Measurements from ENCODE around the gene INSYN2A. TPM values are rescaled to one million over a fixed set of nuclear protein-coding genes. Genes with fewer than 3 reads are reported as not detected.

Gene INSYN2A, protein sequence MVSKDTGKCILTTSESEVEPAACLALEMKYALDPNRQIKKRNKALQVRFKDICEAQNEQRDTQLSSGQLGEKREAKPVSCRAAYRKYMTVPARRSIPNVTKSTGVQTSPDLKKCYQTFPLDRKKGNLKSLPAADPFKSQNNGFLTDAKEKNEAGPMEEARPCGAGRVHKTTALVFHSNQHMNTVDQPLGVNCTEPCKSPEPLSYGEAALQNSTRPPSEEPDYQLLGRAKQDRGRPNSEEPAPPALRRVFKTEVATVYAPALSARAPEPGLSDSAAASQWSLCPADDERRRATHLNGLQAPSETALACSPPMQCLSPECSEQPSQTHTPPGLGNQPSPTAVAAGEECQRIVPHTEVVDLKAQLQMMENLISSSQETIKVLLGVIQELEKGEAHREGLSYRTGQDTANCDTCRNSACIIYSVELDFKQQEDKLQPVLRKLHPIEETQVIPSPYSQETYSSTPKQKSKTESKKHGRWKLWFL
- total RNA-seq (2014; rRNA removed; shearing (Covaris generic)): not detected in 2 replicates
- not detected in 2 replicates for polyA plus RNA-seq (2015; cell fraction: cytosol; rRNA removed)
- polyA plus RNA-seq (2015; cell fraction: nucleus; rRNA removed): not detected in 2 replicates

DNA sequence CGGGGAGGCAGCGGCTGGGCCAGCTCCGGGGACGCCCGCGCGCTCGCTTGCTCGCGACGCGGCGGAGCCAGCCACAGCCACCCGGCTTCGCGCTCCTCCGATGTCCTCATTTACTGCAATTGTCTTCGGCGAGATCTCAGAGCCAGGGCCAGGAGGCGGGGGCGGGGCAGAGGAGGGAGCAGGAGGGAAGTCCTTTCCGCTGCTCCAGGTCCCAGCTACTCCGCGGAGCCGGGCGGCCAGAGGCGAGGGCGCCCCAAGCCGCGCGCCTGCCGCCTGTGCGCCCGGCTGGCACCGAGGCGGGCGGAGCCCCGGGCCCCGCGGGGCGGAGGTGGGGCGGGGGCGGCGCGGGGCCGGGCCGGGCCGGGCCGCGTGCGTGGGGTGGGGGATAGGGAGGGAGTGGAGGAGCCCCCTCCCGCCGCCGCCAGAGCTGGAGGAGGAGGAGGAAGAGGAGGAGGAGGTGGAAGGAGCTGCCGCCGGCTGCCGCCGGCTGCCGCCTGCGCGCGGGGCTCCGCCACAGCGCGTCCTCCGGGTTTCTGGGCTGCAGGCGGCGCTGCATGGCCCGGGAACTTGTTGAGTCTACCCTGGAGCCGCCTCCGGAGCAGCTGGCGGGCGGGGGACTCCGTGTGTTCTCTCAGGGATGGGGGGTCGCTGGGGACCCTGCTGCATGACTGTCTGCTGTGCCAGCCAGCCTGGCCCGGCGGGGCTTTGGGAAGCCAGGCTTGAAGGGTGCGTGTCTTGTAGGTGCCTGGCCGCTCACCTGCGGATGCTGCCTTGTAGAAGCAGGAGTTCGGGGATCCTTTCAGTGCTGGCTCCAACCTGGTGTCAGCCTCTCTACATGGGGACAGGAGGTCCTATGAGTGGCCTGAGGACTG, at the start of gene INSYN2A:
INSYN2A (minus strand) TSS at position 310 of the 872 bp plus-strand sequence. CDS start 20,196 bp downstream, outside the sequence.
- in situ Hi-C loops (cut with HindIII; ENCODE audit: low pct_unique_long_range_greater_than_20kb, low sequenced_read_pairs): no loop called here

GRCh38 chr10:127245456-127245855, 49.1 kb upstream of the INSYN2A start:
- in situ Hi-C loops (cut with HindIII; ENCODE audit: low pct_unique_long_range_greater_than_20kb, low sequenced_read_pairs): no loop called here
- DNase-seq (ENCODE audit: low read depth, low spot score): no peak

More for the DNA sequence above, at the start of gene INSYN2A:
- DNase-seq (ENCODE audit: low read depth, low spot score): no peak

DNA sequence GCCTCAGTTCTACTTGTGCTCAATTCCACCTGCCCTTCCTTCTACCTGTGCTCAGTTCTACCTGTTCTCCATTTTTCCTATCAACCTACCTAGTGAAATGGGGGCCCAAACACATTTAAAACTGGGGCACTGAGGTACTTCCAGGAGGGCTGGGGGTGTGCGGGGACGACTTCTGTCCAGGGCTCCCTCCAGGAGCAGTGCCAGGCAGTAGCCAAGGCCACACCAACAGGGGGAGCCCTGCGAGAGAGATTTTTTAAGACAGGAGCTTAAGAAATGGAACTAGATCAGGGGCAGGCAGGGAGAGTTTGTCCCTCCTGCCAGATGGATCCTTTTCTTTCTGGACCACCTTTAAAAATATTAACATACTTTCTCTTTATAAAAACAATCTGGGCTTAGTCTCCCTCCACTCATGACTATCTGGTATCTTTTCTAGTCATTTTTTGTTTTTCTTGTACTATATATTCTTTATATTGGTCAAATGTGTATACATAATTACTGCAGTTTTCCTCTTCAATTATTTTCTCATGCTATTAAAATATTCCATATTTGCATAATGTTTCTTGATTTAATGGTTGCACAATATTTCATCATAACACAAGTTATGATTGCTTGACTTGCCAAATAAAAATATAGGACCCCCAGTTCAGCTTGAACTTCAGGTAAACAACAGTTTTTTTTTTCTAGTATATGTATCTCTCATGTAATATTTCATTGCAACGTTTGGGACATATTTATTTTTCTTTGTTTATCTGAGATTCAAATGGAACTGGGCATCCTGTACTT, 47.3 kb upstream of the INSYN2A start:
- DNase-seq (ENCODE audit: low read depth, low spot score): peak; percentile 67
- in situ Hi-C loops (cut with HindIII; ENCODE audit: low pct_unique_long_range_greater_than_20kb, low sequenced_read_pairs): no loop called here

DNA sequence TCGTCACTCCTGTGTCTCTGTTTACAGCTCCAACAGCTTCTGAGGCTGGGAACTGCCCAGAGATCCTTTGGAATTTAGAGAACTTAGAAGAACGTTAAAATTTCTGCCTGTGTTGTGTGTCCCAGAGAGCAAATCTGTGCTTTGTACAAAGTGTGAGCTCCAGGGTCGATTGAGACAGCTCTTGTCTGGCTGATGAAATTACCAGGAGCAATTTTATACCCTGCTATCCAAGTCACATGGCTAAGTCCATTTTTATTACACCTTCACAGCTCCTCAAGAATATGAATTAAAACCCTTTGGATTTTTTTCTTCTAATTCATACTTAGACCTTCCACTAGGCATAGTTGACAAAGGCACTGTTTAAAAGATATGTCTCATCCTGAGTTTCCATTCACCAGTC, 46.5 kb upstream of the INSYN2A start:
- in situ Hi-C loops (cut with HindIII; ENCODE audit: low pct_unique_long_range_greater_than_20kb, low sequenced_read_pairs): no loop called here
- no peak for DNase-seq (ENCODE audit: low read depth, low spot score)

GRCh38 chr10:127236266-127236665, 39.9 kb upstream of the INSYN2A start:
- in situ Hi-C loops (cut with HindIII; ENCODE audit: low pct_unique_long_range_greater_than_20kb, low sequenced_read_pairs): no loop called here
- no peak for DNase-seq (ENCODE audit: low read depth, low spot score)

DNA sequence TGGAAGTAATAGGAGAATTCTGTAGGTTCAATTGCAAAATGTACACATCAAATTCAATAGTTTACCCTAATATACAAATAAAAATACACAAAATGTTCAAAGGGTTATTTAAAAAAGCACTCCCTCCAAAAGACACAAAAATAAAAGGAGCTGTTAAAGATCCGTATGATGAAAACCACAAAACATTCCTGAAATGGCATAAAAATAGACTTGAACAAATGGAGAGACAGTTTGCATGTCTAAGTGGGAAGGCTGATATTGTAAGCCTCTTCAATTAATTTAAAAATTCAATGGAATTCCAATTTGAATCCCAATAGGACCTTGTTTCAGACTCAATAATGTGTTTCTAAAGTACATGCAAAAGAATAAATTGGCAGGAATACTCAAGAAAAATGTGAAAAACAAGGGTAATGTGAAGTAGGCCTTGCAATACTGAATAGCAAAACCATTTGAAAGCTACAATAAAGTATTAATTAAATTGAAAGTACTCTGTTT, 38.0 kb upstream of the INSYN2A start:
- DNase-seq (ENCODE audit: low read depth, low spot score): no peak
- in situ Hi-C loops (cut with HindIII; ENCODE audit: low pct_unique_long_range_greater_than_20kb, low sequenced_read_pairs): no loop called here

GRCh38 chr10:127228195-127228787, 31.9 kb upstream of the INSYN2A start:
- in situ Hi-C loops (cut with HindIII; ENCODE audit: low pct_unique_long_range_greater_than_20kb, low sequenced_read_pairs): no loop called here
- no peak for DNase-seq (ENCODE audit: low read depth, low spot score)

DNA sequence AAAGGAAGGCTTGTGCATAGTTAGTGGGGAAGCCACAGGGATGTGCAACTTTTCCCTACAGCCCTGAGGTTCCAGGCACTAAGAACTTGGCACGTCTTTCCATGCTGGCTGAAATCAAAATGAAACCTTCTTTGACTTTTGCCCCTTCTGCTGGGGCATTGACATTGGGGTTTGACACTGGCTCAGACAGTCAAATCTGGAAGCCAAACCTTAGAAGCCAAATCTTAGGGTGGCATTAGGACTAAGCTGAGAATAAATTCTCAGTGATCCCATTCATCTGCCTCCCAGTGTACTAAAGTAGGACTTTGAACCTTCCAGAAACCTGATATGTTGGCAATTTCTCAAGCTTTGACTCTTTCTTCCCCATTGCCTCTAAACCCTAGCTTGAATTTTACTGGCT, 31.3 kb upstream of the INSYN2A start:
- in situ Hi-C loops (cut with HindIII; ENCODE audit: low pct_unique_long_range_greater_than_20kb, low sequenced_read_pairs): no loop called here
- DNase-seq (ENCODE audit: low read depth, low spot score): no peak

DNA sequence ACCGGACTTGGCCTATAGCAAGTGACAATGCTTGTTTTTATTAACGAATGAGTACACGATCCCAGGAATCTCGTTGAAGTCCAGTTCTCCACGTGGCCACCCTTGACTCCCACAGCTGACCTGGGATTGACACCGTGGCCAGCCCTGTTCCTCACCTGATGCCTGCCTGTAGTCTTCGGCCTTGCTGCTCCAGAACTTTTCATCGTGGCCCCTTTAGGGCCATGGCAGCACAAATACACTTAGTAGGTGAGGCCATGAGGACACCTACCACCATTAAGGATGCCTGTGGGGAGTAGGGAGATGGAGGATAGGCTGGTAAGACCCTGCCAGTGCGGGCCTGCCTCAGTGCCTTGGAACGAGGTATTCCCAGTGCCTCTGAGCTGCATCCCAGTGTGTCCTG, 30.6 kb upstream of the INSYN2A start:
- in situ Hi-C loops (cut with HindIII; ENCODE audit: low pct_unique_long_range_greater_than_20kb, low sequenced_read_pairs): no loop called here

DNA sequence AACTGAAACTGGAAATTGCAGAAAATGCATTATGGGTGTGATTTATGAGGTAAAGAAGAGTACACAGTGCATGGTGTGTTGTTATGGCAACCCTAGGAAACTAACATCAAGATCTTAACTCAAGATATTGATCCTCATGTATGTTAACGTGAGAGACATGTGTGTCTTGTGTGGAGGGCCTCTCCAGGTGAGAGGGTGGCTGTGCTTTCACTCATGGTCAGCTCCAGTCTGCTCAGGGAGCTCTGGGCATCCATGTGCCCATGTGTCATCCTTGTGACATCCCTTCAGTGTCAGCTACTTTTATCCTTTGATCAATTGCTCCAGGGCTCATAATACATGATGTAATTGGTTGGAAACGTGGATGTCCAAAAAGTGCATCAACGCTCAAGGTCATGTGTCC, 24.9 kb upstream of the INSYN2A start:
- in situ Hi-C loops (cut with HindIII; ENCODE audit: low pct_unique_long_range_greater_than_20kb, low sequenced_read_pairs): no loop called here
- no peak for DNase-seq (ENCODE audit: low read depth, low spot score)

More for the DNA sequence above, 30.6 kb upstream of the INSYN2A start:
- no peak for DNase-seq (ENCODE audit: low read depth, low spot score)

GRCh38 chr10:127218658-127219057, 22.3 kb upstream of the INSYN2A start:
- DNase-seq (ENCODE audit: low read depth, low spot score): no peak
- in situ Hi-C loops (cut with HindIII; ENCODE audit: low pct_unique_long_range_greater_than_20kb, low sequenced_read_pairs): no loop called here

DNA sequence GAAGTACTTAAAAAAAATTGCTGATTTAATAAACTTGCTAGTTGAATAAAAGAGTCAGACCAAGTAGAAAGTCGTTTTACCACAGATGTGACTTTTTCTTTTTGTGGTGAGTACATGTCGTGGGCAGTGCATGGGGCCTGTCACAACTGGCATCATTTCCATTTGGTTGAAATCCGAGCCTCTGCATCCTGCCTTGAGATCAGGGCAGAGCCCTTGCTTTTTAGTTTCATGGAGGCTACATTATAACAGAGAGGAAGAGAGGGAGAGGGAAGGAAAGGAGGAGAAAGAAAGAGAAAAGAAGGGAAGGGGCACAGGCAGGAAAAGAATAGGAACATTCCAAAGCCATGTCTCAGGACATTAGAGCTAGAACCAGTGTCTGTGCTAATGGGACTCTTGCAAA, 20.4 kb upstream of the INSYN2A start:
- in situ Hi-C loops (cut with HindIII; ENCODE audit: low pct_unique_long_range_greater_than_20kb, low sequenced_read_pairs): no loop called here

GRCh38 chr10:127216274-127216673, 19.9 kb upstream of the INSYN2A start:
- DNase-seq (ENCODE audit: low read depth, low spot score): no peak
- in situ Hi-C loops (cut with HindIII; ENCODE audit: low pct_unique_long_range_greater_than_20kb, low sequenced_read_pairs): no loop called here

More for the DNA sequence above, 20.4 kb upstream of the INSYN2A start:
- DNase-seq (ENCODE audit: low read depth, low spot score): no peak

- in situ Hi-C loops (cut with HindIII; ENCODE audit: low pct_unique_long_range_greater_than_20kb, low sequenced_read_pairs): no loop called here
- DNase-seq (ENCODE audit: low read depth, low spot score): no peak
Observed at GRCh38 chr10:127215866-127216265, 19.5 kb upstream of the INSYN2A start.

DNA sequence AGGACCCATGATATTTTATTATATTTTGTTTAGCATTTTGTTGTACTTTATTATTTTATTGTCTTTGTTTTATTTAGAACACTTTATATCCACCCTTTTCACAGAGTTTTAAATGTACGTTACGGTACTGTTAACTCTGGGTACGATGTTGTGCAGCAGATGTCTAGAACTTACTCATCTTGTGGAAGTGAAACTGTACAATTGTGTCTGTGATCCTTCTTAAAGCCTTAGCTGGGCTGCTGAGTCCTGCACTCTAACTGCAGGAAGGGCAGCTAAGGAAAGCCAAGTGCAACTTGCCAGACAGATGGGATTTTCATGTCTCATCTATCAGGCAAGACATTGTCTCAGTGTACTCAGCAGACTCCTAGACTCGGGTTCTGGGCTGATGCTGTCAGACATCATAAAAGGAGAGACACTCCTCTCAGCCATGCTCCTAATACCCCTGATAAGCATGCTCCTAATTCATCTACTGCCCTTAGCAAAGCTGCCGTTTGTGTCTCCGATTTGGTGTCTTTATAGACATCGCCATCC, 14.6 kb upstream of the INSYN2A start:
- no peak for DNase-seq (ENCODE audit: low read depth, low spot score)
- in situ Hi-C loops (cut with HindIII; ENCODE audit: low pct_unique_long_range_greater_than_20kb, low sequenced_read_pairs): no loop called here

DNA sequence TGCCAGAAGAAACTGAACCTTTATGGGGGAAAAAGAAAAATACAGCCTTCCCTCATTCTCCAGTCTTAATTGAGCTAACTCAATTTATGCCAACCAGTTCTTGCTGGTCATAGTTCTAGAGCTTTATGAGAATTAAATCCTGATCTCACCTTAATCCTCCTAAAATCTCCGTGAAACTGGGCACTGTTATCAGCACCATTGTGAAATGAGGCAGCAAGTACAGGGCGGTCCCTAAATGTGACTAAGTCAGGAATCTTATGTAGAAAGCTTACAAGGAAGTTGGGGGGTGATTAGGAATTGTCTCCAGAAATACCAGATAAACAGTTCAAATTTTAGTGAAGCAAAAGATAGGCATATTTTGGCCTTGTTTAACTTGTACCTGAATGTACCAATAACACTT, 10.7 kb upstream of the INSYN2A start:
- DNase-seq (ENCODE audit: low read depth, low spot score): no peak
- in situ Hi-C loops (cut with HindIII; ENCODE audit: low pct_unique_long_range_greater_than_20kb, low sequenced_read_pairs): no loop called here

DNA sequence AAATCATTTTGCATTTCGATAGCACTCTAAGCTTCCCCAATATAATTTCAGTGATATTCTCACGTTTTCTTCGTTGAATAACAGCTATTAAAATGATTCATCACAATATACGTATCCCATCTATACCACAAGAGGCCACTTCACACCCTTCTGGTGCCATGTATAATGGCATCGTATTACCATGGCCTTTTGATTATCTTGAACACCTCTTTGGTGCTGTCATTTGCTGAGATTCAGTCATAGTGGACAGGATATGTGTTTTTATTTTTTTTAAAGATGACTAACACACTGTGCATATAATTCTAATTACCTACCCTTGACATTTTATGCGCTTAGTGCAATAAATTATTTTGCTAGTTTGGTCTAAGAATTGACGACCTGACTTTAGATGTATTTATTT, 6.7 kb upstream of the INSYN2A start:
- in situ Hi-C loops (cut with HindIII; ENCODE audit: low pct_unique_long_range_greater_than_20kb, low sequenced_read_pairs): no loop called here
- no peak for DNase-seq (ENCODE audit: low read depth, low spot score)

Measured in SK-MEL-5 (cell line).